ENCODE results near the gene KCNAB1.
"Not testable (repeated sequence)": the region's sequence is repeated elsewhere in the genome, so short reads cannot be mapped to it uniquely, and the experiment has no call there.

The KCNAB1 gene

DNA sequence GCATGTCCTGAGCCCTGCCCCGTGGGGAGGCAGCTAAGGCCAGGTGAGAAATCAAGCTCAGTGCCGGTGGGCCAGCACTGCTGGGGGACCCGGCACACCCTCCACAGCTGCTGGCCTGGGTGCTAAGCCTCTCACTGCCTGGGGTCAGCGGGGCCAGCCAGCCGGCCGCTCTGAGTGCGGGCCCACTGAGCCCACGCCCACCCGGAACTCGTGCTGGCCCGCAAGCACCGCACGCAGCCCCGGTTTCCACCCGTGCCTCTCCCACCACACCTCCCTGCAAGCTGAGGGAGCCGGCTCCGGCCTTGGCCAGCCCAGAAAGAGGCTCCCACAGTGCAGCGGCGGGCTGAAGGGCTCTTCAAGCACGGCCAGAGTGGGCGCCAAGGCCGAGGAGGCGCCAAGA, 103.7 kb downstream of the KCNAB1 start:
- not testable (repeated sequence) for DNase-seq

DNA sequence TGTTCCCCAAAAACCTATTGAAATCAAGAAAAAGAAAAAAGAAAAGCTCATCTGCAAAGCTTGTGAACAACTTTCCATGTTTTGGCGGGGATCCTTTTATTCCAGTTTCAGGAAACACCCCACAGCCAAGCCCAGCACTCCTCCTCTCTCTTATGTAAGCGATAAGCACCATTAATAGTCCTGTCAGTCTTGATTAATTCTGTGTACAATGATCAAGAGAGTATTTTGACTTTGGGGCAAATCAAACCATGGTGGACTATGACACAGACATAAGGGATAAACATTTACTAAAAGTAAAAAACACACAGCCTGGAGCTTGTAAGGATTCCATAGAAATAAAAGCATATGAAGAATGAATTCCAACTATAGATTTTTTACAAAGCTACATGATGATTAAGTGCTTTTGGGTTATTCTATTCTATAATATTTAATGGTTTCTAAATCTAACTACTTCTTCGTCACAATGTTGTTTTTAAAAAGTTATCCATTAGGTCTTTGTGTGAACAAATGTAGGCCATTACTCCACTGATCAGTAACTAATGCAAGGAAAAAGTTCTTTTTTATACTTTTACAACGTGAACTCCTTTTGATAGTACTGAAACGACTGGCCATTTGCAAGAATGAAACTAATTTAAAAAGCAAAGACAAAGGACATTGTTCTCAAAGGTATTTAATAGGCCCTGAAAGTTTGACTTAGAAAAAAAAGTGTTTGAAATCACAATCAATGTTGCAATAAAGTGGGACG, 106.5 kb downstream of the KCNAB1 start:
- no peak for DNase-seq

DNA sequence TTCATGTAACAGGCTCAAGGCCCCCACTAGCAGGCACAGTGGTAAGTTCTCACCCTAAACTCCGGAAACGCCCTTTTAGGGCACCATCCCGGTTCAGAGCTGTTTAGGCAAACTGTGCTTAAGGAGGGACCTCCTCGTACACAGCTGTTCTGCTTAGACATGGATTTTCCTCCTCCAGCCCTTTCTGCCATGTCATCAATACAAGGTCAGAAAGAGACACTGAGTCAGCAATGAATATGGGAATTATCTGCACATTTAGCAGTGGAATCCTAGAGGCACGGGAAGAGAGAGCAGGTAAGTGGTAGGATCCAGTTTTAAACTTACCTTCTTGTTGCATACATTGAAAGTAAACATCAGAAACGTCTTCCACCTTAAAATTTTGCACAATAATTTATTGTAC, 107.3 kb downstream of the KCNAB1 start:
- no peak for DNase-seq

DNA sequence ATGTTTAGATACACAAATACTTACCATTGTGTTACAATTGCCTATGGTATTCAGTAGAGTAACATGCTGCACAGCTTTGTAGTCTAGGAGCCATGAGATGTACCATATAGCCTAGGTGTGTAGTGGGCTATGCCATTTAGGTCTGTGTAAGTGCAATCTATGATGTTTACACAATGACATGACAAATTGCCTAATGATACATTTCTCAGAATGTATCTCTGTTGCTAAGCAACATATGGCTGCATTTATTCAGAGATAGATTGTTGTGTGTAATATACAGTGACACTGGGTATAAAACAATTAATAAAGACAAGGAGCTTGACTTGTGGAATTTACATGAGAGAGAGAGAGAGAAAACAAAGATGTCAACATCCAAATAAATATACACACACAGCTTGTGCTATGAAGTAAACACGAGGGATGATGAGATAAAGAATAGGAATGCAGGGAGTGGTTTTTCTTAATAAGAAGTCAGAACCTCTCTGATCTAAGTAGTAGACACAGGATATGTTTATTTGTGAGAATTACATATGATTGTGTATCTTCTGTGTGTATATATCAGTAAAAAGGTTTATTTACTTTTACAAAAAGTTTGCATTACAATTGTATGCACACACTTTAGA, 110.0 kb downstream of the KCNAB1 start:
- no peak for DNase-seq

GRCh38 chr3:156231221-156231620, 110.8 kb downstream of the KCNAB1 start:
- DNase-seq: not testable (repeated sequence)

DNA sequence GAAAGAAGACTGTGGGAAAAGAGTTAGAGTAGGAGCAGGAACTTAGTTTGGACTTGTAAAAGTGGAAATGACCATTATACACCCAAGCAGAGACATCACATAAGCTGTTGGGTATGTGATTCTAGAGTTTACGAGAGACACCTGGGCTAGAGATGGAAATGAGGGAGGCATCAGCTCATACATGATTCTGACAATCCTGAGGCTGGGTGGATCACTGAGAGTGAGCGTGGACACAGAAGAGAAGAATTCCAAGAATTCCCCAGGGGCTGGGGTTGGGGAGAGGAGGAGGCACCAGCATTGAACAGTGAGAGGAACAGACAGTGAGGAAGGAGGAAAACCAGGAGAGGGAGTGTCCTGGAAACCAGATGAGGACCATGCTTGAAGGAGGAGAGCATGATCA, 113.5 kb downstream of the KCNAB1 start:
- no peak for DNase-seq

DNA sequence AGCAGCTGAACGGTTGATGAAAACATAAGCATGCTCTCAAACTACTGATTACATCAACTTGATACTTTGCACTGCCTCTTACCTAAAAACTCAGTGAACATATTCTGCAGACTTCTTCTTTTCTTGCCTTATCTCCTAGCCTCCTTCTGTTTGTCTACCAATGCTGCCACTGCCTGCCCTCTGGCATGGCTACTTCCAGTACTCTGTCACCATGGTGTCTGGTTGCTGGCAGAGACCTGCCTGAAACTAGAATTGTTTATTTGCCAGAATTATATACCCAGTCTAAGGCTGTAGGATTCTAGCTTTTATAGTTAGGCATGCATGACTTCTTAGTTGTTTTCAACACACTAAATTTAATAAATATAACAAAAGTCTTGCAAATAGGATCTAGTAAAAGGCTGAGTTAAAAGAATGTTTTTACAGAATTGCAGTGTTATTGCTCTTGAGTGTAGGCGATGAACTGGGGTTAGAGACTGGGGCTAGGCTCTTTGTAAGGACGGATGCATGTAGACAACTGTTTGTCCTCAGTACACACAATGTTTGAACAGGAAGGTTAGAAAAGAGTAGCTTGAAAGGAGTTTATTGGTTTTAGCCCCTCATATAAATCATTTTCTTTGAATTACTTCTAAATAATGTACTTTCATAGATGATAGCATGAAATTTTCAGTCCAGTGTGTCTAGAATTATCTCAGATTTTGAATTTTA, 116.3 kb downstream of the KCNAB1 start:
- DNase-seq: no peak

DNA sequence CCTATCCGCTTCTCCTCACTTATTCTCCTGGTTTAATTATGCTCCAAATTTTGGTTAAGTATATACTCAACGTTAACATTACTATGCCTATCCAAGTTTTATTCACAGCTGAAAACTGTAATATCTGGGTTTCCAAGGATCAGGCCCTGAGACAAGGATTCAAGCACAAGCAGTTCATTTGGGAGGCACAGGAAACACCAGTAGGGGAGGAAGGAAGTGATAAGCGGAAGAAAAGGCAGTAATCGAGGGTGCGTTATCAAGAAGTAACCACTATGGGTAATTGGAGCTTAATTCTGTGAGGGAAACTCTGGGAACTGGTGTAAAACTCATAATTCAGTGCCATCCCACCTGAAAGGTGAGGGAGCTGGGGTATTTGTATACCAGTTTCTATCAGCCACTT, 120.3 kb downstream of the KCNAB1 start:
- DNase-seq: no peak

DNA sequence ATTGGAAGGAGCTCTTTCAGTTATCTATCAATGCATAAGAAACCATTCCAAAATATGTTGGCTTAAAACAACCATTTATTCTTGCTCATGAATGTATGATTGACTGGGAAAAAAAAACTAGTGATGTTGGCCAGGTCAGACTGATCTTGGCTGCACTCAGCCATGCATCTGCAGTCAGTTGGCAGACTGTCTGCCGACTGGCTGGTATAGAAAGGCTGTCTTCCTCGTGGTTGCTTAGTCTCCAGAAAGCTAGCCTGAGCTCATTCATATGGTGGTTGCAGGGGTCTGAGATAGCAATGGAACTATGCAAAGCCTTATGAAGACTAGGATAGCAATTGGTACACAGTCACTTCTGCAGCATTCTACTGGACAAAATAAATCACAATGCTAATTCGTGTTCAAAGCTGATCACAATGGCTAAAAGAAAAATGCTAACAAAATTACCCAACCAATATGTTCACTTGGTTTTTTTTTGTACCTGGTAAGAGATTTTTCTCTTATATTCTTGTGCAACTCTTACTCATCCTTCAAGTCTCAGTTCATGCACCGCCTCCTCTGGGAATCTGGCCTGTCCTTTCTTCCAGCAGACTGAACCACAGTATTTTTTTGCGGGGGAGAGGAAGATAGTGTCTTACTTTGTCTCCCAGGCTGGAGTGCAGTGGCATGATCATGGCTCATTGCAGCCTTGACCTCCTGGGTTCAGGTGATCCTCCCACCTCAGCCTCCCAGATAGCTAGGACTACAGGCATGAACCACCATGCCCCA, 126.8 kb downstream of the KCNAB1 start:
- DNase-seq: no peak

- DNase-seq: no peak
Measured at GRCh38 chr3:156250550-156250949, 130.2 kb downstream of the KCNAB1 start.

DNA sequence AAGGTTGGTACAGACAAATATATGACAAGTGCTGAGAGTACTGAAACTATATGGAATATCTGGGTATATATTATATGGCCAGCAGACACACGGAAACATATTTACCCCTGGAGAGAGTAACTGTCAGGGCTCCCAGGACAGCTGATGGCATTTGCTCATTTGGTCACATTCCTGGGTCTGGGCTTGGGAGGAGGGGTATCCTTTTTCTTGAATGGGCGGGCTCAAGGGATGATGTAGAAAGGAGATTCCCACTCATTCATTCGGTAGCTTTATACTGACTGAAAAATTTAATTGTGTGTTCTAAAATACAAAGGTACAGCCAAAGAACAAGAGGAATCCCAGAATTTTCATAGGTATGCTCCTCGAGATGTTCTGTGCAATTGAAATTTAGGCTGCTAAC, 131.0 kb downstream of the KCNAB1 start:
- no peak for DNase-seq

GRCh38 chr3:156252656-156253055, 132.3 kb downstream of the KCNAB1 start:
- DNase-seq: no peak

GRCh38 chr3:156253150-156253549, 132.8 kb downstream of the KCNAB1 start:
- DNase-seq: no peak

DNA sequence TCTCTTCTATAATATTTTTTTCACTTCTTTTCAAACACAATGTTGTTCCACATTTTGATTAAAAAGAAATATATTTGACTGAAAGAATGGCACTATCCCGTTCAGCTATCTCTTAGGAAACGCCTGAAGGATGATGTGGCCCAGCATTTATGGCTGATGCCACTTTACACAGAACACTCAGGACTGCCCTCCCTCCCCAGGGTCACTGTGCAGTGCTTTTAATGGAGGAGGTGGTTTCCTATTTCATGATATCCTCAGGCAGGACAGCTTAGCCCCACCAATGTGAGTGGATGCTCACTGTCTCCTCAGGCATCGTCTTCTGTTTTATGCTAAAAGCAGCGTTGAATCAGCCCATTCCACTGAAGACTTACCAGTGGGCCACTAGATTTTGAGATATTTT, 135.9 kb downstream of the KCNAB1 start:
- DNase-seq: no peak

DNA sequence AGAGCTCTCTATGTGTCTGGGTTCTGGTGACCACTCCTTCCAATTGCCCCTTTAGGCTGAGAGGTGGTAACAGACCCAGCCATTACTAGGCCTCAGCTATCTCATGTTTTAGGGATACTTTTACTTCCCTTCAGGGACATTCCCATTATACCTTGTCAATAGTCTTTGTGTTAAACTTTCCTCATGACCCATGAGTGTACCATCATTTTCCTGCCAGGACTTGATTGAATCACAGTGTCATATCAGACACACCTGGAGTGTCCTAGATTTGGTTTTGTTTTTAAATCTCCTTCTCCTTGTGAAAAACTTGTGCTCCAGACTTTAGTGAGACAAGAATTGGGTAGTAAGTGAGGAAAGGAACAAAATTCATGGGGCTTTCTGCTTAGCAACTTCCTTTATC, 136.6 kb downstream of the KCNAB1 start:
- DNase-seq: no peak

- no peak for DNase-seq
Measured at GRCh38 chr3:156258301-156258700, 137.9 kb downstream of the KCNAB1 start.

GRCh38 chr3:156259896-156260295, 139.5 kb downstream of the KCNAB1 start:
- DNase-seq: no peak

DNA sequence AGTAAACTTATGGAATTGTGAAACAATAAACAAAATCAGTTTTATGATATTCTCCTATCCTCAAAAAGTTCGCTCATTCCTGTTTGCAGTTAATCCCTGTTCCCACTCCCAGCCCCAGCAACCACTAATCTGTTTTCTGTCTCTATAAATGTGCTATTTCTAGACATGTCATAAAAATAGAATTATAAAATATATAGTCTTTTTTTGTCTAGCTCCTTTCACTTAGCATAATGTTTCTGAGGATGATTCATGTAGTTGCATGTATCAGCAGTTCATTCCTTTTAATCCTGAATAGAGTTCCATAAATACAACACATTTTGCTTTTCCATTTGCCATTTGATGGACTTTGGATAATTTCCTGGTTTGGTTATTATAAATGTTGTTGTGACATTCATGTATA, 140.0 kb downstream of the KCNAB1 start:
- no peak for DNase-seq

DNA sequence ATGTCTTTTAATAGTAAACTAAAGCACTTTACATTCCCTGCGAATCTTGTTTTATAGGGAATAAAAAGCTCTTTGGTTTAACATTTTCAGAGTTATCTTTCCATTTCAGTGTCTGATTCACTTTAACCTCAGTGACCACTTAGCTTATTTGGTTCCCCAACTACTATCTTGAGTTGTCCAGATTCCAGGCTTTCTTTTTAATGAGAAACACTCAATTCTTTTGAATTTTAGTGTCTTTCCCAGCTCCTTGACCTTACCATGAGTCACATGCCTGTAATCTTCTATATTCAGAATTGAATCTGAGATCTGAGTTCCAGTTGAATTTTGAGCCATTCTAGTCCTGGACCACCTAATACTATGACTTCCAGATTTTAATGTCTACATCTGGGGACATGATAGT, 144.4 kb downstream of the KCNAB1 start:
- DNase-seq: no peak

DNA sequence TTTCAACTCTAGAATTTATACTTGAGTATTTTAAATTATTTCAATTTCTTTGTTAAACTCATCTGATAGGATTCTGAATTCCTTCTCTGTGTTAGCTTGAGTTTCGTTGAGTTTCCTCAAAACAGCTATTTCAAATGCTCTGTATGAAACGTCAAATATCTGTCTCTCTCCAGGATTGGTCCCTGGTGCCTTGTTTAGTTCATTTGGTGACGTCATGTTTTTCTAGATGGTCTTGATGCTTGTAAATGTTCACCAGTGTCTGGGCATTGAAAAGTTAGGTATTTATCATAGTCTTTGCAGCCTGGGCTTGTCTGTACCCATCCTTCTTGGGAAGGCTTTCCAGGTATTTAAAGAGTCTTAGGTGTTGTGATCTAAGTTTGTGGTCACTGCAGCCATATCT, 151.1 kb downstream of the KCNAB1 start:
- DNase-seq: no peak

GRCh38 chr3:156271995-156272719, 151.8 kb downstream of the KCNAB1 start:
- DNase-seq: no peak

DNA sequence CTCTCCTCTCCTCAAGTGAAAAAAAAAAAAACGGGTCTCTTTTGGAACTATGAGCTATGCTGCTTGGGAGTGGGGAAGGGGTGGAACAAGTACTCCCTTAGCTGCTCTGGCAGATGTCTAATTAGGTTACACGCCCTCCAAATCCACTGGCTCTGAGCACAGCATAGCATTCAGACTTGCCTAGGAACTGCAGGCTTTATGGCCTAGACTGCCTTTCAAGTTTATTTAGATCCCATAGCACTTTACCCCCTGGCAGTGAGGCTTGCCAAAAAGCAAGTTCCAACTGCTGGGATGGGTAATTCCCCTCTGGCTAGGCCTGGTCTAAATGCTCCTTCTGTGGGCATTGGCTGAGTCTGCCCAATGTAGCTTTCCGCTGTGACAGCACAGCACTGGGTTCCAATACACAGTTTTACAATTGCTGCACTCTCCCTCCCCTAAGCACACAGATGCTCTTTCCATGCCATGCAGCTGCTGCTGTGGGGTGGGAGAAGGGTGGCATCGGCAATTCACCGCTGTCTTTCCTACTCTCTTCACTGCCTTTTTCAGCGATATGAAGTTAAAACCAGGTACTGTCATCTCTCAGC, 152.8 kb downstream of the KCNAB1 start:
- no peak for DNase-seq

All from activated gamma-delta T cell treated with Interleukin-2 at 50 U/mL for 16 hours (primary cell).